Activated CD4-positive, CD25-positive, alpha-beta regulatory T cell treated with anti-CD3 and anti-CD28 coated beads, Interleukin-2, amount 50 U/mL, for 72 hours (primary cell): ENCODE data around the gene RNF169.

ENCODE experiments used
- DNase-seq: peaks from one replicate; pipeline ENCODE4 v3.0.0; 2021

Gene RNF169

DNA sequence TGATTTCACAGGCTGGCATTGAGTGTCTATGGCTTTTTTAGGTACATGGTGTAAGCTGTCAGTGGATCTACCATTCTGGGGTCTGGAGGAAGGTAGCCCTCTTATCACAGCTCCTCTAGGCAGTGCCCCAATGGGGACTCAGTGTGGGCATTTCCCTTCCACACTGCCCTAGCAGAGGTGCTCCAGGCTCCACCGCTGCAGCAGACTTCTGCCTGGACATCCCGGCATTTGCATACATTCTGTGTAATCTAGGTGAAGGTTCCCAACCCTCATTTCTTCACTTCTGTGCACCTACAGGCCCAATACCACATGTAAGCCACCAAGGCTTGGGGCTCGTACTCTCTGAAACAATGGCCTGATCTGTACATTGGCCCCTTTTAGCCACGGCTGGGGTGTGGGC, 78.3 kb downstream of the RNF169 start:
- no peak for DNase-seq

DNA sequence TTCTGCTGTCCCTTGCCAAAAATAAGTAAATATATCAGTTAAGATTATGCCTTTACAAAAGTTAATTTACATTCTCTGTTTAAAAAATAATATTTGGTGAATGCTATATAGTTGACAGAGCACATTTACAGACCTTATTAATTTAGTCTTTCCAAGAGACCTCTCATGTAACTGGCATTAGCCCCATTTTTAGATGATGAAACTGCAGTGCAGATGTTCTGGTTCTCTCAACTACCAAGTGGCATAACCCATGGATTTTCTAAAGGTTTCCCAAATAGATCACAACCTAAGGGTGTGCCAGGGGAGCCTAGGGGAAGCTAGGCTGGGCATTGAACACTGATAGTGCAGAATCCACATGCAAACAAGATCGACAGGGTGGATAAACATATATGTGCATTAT, 88.5 kb downstream of the RNF169 start:
- DNase-seq = no peak

- DNase-seq = no peak
These were observed 89.5 kb downstream of the RNF169 start for GRCh38 chr11:74838188-74838587.

DNA sequence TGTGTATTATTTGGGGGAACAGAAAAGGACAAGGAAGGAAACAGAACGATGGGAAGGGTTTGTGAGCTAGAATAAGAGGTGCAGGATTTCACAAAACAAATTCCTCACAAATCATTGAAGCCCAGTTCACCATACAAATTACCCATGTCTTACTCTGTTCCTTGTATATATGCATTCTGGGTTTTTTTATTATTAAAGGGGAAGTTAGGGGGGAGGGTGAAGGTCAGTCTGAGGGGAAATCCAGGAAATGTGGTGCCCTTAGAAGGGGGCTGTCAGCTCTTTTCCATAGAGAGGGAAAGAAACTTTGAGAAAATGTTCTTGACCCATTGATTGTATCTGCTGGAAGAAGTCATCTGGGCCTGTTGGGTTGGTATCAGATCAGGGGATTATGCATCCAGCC, 90.8 kb downstream of the RNF169 start:
- no peak for DNase-seq

GRCh38 chr11:74839971-74840370, 91.3 kb downstream of the RNF169 start:
- DNase-seq = no peak

GRCh38 chr11:74840486-74840885, 91.8 kb downstream of the RNF169 start:
- DNase-seq = no peak

DNA sequence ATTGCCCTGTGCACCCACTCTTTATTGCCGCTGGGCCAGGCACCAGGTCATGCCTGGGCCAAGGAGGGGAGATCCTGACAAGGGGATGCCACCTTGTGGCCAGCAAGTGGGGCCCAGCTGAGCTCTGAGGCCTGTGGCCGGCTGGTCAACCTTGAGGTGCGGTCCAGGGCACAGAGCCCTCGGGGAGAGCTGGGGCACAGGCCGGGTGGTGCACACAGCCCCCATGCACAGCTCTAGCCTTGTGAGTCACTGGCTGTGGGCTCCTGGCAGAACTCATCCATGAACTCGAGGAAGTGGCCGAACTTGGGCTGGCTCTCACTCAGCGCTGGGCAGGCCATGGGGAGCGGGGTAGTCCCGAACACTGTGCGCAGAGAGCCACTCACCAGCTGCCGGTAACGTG, 94.3 kb downstream of the RNF169 start:
- no peak for DNase-seq

DNA sequence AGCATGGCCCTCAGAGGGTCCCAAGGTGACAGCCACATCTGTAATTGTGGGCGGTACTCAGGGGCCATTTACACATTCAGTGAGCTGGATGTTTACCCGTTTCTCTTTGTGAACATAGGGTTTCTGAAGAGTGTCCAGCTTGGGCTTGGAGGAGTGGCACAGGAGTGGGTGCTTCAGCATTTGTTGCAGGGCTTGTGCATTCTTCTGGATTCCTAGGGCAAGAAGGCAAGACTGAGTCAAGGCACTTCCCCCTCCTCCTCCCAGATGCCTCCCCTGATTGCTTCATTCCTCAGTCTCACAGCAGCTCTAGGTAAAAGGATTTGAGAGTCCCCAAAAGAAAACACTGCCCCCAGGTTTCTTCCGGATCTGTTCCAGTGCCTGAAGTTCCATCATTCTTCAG, 95.4 kb downstream of the RNF169 start:
- DNase-seq = no peak

DNA sequence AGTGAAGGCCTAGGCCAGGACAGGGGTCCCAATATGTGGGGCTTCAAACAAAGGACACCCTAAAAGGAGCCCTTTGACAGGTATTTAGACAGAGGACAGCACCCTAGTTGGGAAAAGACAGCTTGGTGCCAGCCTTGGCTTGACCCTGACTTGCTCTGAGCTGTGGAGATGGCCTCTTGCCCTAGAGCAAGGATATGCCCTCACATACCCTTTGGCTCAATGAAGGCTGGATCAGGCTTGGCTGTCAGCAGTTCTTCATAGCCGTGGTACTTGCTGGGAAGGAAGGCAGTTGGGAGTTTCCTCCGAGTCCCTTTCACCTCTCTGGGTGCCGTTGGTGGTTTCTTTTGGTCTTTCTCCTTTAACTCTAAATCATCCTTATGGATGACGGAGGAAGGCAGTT, 96.2 kb downstream of the RNF169 start:
- DNase-seq = no peak

GRCh38 chr11:74845978-74846517, 97.4 kb downstream of the RNF169 start:
- DNase-seq = no peak

DNA sequence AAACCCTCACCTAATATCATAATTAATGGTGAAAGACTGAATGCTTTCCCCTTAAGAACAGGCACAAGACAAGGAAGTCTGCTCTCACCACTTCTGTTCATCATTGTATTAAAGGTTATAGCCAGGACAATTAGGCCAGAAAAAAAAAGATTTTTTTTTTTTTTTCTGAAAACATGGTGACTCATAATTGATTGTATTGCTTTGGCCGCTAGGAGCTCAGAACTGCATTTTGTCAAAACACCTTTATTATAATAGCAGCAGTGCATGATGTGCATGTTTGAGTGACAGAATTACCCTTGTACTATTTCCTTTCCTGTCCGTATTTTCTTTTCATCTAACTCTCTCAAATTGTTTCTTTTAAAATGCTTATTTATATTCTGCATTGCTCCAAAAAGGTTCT, 98.1 kb downstream of the RNF169 start:
- no peak for DNase-seq

- no peak for DNase-seq
These were observed 98.7 kb downstream of the RNF169 start for GRCh38 chr11:74847395-74847794.

DNA sequence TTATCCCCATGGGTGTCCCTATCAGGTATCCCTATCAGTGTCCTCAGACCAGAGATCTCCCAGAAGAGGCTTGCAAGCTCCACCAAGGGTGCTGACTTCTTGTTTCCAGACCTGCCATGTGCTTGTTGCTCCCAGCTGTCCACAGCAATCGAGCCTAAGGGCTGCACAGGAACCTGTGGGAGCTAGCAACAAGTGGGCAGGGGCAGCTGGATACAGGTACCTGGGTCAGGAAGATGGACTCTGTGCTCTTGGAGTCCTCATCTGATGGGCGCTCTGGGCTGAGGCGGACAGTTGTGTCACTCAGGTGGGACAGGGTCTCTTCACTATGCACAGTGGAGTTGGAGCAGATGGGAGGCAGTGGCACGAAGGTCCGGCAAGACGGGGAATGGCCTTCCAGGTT, 99.2 kb downstream of the RNF169 start:
- DNase-seq = no peak

- no peak for DNase-seq
These were observed 101.1 kb downstream of the RNF169 start for GRCh38 chr11:74849525-74850391.

DNA sequence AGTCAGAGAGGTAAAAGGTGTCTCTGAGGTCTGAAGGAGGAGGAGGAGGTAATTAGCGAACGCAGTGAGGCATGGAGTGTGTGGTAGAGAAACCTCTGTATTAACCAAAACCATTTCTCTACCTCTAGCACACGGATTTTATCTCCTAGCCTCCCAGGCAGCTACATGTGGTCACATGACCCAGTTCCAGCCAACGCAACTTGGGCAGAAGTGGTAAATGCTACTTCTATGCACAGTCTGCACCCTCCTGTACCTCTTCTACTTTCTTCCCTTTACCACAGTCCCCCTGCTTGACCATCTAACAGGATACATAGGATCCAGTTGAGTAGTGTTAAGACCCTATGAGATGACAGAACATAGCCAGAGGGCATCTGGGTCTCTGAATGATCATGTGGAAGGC, 104.6 kb downstream of the RNF169 start:
- DNase-seq = no peak

DNA sequence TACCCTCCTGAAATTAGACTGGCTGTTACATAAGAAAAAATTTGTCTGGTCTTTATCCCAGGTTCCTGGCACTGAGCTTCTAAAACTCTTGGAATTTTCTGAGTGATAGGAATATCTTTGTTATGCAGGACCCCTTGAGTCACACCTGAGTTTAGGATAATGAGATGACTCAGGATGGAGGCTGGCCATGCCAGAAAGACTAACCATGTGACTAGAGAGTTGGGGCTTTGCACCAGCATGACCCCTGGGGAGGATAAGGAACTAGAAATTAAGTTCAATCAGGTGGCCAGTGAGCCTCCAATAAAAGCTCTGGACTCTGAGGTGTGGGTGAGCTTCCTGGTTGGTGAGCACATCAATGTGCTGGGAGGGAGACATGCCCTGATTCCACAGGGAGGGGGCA, 112.1 kb downstream of the RNF169 start:
- no peak for DNase-seq

- DNase-seq = no peak
These were observed 114.8 kb downstream of the RNF169 start for GRCh38 chr11:74863410-74863809.

GRCh38 chr11:74866557-74866956, 117.9 kb downstream of the RNF169 start:
- DNase-seq = no peak

- no peak for DNase-seq
These were observed 121.8 kb downstream of the RNF169 start for GRCh38 chr11:74870485-74870884.

DNA sequence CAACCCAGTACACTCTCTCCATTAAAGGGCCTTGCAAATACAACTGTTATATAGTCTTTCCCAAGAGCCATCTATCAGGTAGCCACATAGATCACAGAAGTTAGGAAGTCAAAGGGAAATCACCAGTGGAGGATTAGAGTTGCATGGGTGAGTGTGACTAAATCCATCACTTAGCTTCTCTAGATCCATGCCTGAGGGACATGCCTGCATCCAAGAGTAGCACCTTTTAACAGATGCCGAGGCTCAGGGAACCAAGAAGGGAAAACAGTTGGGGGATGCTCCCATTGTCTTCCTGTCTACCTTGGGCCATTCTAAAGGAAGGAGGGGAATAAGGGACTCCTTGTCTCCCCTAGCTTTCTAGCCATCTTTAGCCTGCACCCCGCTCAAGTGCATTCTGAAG, 122.4 kb downstream of the RNF169 start:
- DNase-seq = no peak

DNA sequence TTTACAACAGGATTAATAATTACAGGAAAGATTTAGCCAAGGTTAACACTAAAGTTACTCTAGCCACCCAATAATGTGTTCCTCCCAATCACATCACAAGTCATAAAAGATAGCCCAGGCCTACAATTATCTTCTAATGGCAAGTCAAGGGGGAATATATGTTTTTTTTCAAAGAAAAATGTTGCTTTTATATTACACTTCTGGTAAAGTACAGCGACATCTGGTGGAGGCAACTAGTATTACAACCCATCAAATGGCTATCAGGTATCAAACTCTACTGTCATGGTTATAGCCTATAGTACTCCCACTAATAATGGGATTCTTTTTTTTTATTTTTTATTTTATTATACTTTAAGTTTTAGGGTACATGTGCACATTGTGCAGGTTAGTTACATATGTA, 128.5 kb downstream of the RNF169 start:
- DNase-seq = no peak
